GM12892 (cell line): ENCODE measurements around the gene KANSL1L.

Experiments
- POLR2A ChIP-seq: IDR thresholded peaks from 2 replicates; pipeline ENCODE4 v1.6.1; 2011; ENCODE audit warnings: low read depth, low read length, control low read depth
- POLR2AphosphoS5 ChIP-seq: IDR thresholded peaks from 2 replicates; pipeline ENCODE4 v1.6.1; 2011; ENCODE audit warnings: low read depth, low read length, control low read depth
- TAF1 ChIP-seq: IDR thresholded peaks from 2 replicates; pipeline ENCODE4 v1.6.1; 2011; ENCODE audit warnings: low read depth, mild to moderate bottlenecking, control low read depth, low read length, borderline replicate concordance

- TF ChIP-seq POLR2AphosphoS5 = no peak
- no peak for TF ChIP-seq POLR2A
- TF ChIP-seq TAF1 = no peak
These were observed 42.2 kb downstream of the KANSL1L start for GRCh38 chr2:210128961-210129360.
